ENCODE results near the gene PCK1. TPM values are rescaled to one million over a fixed set of nuclear protein-coding genes. Genes with fewer than 3 reads are reported as not detected.

Gene PCK1
- total RNA-seq, 1 experiment from 2014 or later: not detected

DNA sequence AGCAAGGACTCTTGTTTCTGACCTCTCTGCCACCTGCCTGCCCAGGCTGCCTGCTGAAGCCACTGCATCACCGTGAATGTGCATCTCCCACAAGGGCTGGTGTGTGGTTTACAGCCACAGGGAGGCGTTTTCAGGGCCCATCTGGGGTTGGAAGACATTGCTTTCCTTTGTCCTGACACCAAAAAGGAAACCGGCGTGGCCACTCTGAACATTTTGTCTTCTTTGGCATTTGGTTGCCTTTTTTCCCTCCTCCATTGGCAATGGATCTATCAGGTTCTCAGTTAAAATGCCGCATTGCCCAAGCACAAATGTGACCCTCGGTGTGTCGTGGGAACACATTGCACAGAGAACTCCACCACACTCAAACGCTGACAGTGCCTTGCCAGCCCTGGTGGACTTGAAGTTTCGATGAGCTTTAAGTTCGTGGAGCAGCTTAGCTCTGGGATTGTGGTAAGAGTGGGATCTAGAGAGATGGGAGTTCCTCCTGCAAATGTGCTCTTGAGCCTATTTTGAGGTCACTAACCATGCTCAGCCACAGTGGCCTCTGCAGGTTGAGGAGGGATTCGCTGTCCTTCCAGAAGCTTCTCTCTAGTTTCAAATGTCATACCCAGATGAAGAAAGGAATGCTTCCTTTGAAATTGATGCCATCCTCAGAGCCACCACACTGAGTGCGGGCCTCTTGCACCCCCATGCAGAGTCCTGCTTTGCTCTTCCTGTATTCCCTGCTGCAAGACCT lies 14.8 kb upstream of the PCK1 start:
- H3K27ac ChIP-seq (ENCODE audit: insufficient read length, low read depth, low read length): no peak overlapping the region
- H2BK15ac ChIP-seq (ENCODE audit: low read depth, low read length): no peak overlapping the region
- H3K27ac Mint-ChIP-seq: no peak overlapping the region; a peak in 1 of 7 replicates
- H4K5ac ChIP-seq (ENCODE audit: insufficient read length, low read depth, low read length): no peak overlapping the region
- no peak overlapping the region for H2AK5ac ChIP-seq (ENCODE audit: insufficient read length, low read length)
- no peak overlapping the region for H3K18ac ChIP-seq (ENCODE audit: insufficient read length, low read depth, low read length)
- no peak overlapping the region for H4K91ac ChIP-seq (ENCODE audit: insufficient read length, low read depth, low read length)
- H3T11ph ChIP-seq (ENCODE audit: low read length): no peak overlapping the region
- H3K14ac ChIP-seq (ENCODE audit: insufficient read depth, low read length): no peak overlapping the region
- no peaks in the 10 kb centered on the region for H3K23me2 ChIP-seq (ENCODE audit: insufficient read length, low read depth, low read length, poor library complexity, severe bottlenecking)
- H3K27me3 ChIP-seq (ENCODE audit: insufficient read depth, low read length): no peaks in the 10 kb centered on the region; the same call in none of the 2 replicates
- peak; percentile 16; the same call in 1 of the 3 replicates for TF ChIP-seq CTCF (conservative IDR thresholded peaks at IDR 0.05)
- H3K9me3 Mint-ChIP-seq: no peaks in the 10 kb centered on the region
- no peak overlapping the region for H3K4me2 ChIP-seq (ENCODE audit: insufficient read depth, insufficient read length, low read length)
- no peak overlapping the region for H3K23ac ChIP-seq (ENCODE audit: insufficient read length, low read depth, low read length)
- H3K36me3 Mint-ChIP-seq (ENCODE audit: insufficient read depth in 1 of 3, low read depth in 3 of 3): no peaks in the 10 kb centered on the region
- H2BK120ac ChIP-seq (ENCODE audit: low read depth, low read length, poor library complexity, severe bottlenecking): no peak overlapping the region
- no peak overlapping the region for H2BK12ac ChIP-seq (ENCODE audit: insufficient read length, low read depth, low read length)
- peaks cover 15% of the 10 kb centered on the region for H3K27me3 Mint-ChIP-seq (ENCODE audit: low read depth)
- H3K56ac ChIP-seq (ENCODE audit: insufficient read length, low read depth, low read length): no peak overlapping the region
- no peaks in the 10 kb centered on the region for H3K4me1 ChIP-seq (ENCODE audit: insufficient read depth, low read length)
- no peak overlapping the region for H2BK20ac ChIP-seq (ENCODE audit: low read depth, low read length, poor library complexity, severe bottlenecking)
- H3K4me3 Mint-ChIP-seq: no peak overlapping the region
- no peaks in the 10 kb centered on the region for H3K9me3 ChIP-seq (ENCODE audit: control insufficient read depth, low read depth, low read length)
- H3K79me2 ChIP-seq (ENCODE audit: insufficient read depth, low read length): no peaks in the 10 kb centered on the region
- no peak overlapping the region for H2BK5ac ChIP-seq (ENCODE audit: insufficient read length, low read length)
- no peak overlapping the region for H3K4ac ChIP-seq (ENCODE audit: low read depth, low read length)
- no peak for DNase-seq
- no peak overlapping the region for H3K9ac ChIP-seq (ENCODE audit: extremely low read depth, insufficient read length, low read length)
- H3K79me1 ChIP-seq (ENCODE audit: insufficient read depth, low read depth, low read length, poor library complexity, severe bottlenecking): no peaks in the 10 kb centered on the region
- no peak overlapping the region for H4K8ac ChIP-seq (replicated peaks; ENCODE audit: insufficient read length, low read depth, low read length)
- no CpG with 5 or more reads among the region's 12 CpGs for WGBS (ENCODE audit: extremely low coverage, insufficient read length, low lambda C conversion rate)
- H4K20me1 ChIP-seq (ENCODE audit: control insufficient read depth, insufficient read depth, insufficient read length): no peaks in the 10 kb centered on the region
- H2AFZ ChIP-seq (ENCODE audit: low read length): no peak overlapping the region
- peaks cover 18 to 20% of the 10 kb centered on the region in 2 experiments for H3K4me1 Mint-ChIP-seq

All from H9 (cell line).